ENCODE data around the gene DENND1A. TPM values are rescaled to one million over a fixed set of nuclear protein-coding genes. Genes with fewer than 3 reads are reported as not detected.

Gene DENND1A
- total RNA-seq, 1 donor from 2014 or later = 18.5 TPM

- DNase-seq (ENCODE audit: low spot score) = no peak
- Mint-ChIP-seq H3K9me3 (no peaks in the 10 kb centered on the region), H3K4me1 (ENCODE audit: low read depth) (no peaks in the 10 kb centered on the region), H3K27me3 (ENCODE audit: insufficient read depth) (peaks cover 26% of the 10 kb centered on the region), H3K4me3 (no peak overlapping the region), H3K36me3 (ENCODE audit: low read depth) (no peaks in the 10 kb centered on the region), H3K27ac (no peak overlapping the region)
- intact Hi-C loops (cut with micrococcal nuclease) = no loop called here
Measured at GRCh38 chr9:123372766-123373446, 557.0 kb downstream of the DENND1A start.

DNA sequence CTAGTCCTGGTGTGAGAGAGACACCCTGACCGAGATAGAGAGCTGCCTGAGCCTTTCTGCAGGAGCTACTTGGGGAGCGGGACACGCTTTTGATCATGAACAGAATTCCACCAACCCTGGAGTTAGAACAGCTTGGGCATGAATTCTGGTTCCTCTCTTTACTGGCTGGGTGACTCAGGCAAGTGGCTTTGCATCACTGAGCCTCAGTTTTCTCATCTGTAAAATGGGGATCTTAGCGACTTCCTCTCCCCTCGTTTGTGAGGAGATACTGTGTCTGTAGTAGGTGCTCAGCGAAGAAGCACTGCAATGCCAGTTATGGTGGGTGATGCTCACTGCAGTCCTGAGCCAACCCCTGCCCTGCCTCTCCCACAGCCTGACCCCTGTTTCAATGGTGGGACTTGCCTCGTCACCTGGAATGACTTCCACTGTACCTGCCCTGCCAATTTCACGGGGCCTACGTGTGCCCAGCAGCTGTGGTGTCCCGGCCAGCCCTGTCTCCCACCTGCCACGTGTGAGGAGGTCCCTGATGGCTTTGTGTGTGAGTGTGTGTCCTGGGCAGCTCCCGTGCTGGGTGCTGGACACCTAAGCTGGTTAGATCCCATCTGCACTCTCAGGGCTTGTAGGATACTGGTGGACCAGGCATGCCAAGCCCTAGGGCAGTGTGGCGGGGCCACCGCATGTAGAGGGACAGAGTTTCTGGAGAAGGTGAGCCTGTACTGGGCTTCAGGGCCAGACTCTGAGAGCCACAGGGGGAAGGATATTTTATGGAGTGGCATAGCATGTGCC, 557.9 kb downstream of the DENND1A start:
- Mint-ChIP-seq H3K27ac (no peak overlapping the region), H3K4me3 (no peak overlapping the region), H3K9me3 (no peaks in the 10 kb centered on the region), H3K27me3 (ENCODE audit: insufficient read depth) (peaks cover 26% of the 10 kb centered on the region), H3K4me1 (ENCODE audit: low read depth) (no peaks in the 10 kb centered on the region), H3K36me3 (ENCODE audit: low read depth) (no peaks in the 10 kb centered on the region)
- no peak for DNase-seq (ENCODE audit: low spot score)
- intact Hi-C loops (cut with micrococcal nuclease) = no loop called here

- peaks cover 23% of the 10 kb centered on the region for H3K27me3 Mint-ChIP-seq (ENCODE audit: insufficient read depth)
- no peak overlapping the region for H3K4me3 Mint-ChIP-seq
- no peaks in the 10 kb centered on the region for H3K4me1 Mint-ChIP-seq (ENCODE audit: low read depth)
- no peak overlapping the region for H3K27ac Mint-ChIP-seq
- no peaks in the 10 kb centered on the region for H3K36me3 Mint-ChIP-seq (ENCODE audit: low read depth)
- intact Hi-C loops (cut with micrococcal nuclease) = no loop called here
- H3K9me3 Mint-ChIP-seq = no peaks in the 10 kb centered on the region
- no peak for DNase-seq (ENCODE audit: low spot score)
Measured at GRCh38 chr9:123371228-123371584, 558.7 kb downstream of the DENND1A start.

DNA sequence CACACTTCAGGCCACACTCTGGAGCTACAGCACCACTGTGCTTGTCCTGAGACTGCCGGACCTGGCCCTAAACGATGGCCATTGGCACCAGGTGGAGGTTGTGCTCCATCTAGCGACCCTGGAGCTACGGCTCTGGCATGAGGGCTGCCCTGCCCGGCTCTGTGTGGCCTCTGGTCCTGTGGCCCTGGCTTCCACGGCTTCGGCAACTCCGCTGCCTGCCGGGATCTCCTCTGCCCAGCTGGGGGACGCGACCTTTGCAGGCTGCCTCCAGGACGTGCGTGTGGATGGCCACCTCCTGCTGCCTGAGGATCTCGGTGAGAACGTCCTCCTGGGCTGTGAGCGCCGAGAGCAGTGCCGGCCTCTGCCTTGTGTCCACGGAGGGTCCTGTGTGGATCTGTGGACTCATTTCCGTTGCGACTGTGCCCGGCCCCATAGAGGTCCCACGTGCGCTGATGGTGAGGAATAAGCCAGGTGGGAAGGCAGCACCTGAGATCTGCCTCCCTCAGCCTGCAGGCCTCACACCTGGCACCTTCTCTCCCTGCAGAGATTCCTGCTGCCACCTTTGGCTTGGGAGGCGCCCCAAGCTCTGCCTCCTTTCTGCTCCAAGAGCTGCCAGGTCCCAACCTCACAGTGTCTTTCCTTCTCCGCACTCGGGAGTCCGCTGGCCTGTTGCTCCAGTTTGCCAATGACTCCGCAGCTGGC, 559.2 kb downstream of the DENND1A start:
- Mint-ChIP-seq H3K9me3 (no peaks in the 10 kb centered on the region), H3K27me3 (ENCODE audit: insufficient read depth) (peaks cover 21% of the 10 kb centered on the region), H3K4me3 (no peak overlapping the region), H3K27ac (no peak overlapping the region), H3K36me3 (ENCODE audit: low read depth) (no peaks in the 10 kb centered on the region), H3K4me1 (ENCODE audit: low read depth) (no peaks in the 10 kb centered on the region)
- intact Hi-C loops (cut with micrococcal nuclease) = no loop called here
- DNase-seq (ENCODE audit: low spot score) = no peak

DNA sequence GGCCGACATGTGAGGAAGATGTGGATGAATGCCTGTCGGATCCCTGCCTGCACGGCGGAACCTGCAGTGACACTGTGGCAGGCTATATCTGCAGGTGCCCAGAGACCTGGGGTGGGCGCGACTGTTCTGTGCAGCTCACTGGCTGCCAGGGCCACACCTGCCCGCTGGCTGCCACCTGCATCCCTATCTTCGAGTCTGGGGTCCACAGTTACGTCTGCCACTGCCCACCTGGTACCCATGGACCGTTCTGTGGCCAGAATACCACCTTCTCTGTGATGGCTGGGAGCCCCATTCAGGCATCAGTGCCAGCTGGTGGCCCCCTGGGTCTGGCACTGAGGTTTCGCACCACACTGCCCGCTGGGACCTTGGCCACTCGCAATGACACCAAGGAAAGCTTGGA, 559.8 kb downstream of the DENND1A start:
- H3K36me3 Mint-ChIP-seq (ENCODE audit: low read depth) = no peaks in the 10 kb centered on the region
- peaks cover 19% of the 10 kb centered on the region for H3K27me3 Mint-ChIP-seq (ENCODE audit: insufficient read depth)
- no peaks in the 10 kb centered on the region for H3K9me3 Mint-ChIP-seq
- H3K27ac Mint-ChIP-seq = no peak overlapping the region
- DNase-seq (ENCODE audit: low spot score) = no peak
- H3K4me1 Mint-ChIP-seq (ENCODE audit: low read depth) = no peaks in the 10 kb centered on the region
- no peak overlapping the region for H3K4me3 Mint-ChIP-seq
- intact Hi-C loops (cut with micrococcal nuclease) = no loop called here

- H3K4me1 Mint-ChIP-seq (ENCODE audit: low read depth) = no peaks in the 10 kb centered on the region
- no peaks in the 10 kb centered on the region for H3K9me3 Mint-ChIP-seq
- DNase-seq (ENCODE audit: low spot score) = no peak
- H3K36me3 Mint-ChIP-seq (ENCODE audit: low read depth) = no peaks in the 10 kb centered on the region
- intact Hi-C loops (cut with micrococcal nuclease) = no loop called here
- peaks cover 16% of the 10 kb centered on the region for H3K27me3 Mint-ChIP-seq (ENCODE audit: insufficient read depth)
- H3K4me3 Mint-ChIP-seq = no peak overlapping the region
- H3K27ac Mint-ChIP-seq = no peak overlapping the region
Measured at GRCh38 chr9:123369296-123369695, 560.6 kb downstream of the DENND1A start.

- Mint-ChIP-seq H3K4me3 (no peak overlapping the region), H3K27ac (no peak overlapping the region), H3K9me3 (no peaks in the 10 kb centered on the region), H3K36me3 (ENCODE audit: low read depth) (no peaks in the 10 kb centered on the region), H3K27me3 (ENCODE audit: insufficient read depth) (peaks cover 13% of the 10 kb centered on the region), H3K4me1 (ENCODE audit: low read depth) (no peaks in the 10 kb centered on the region)
- intact Hi-C loops (cut with micrococcal nuclease) = no loop called here
- no peak for DNase-seq (ENCODE audit: low spot score)
Measured at GRCh38 chr9:123368536-123369153, 561.3 kb downstream of the DENND1A start.

DNA sequence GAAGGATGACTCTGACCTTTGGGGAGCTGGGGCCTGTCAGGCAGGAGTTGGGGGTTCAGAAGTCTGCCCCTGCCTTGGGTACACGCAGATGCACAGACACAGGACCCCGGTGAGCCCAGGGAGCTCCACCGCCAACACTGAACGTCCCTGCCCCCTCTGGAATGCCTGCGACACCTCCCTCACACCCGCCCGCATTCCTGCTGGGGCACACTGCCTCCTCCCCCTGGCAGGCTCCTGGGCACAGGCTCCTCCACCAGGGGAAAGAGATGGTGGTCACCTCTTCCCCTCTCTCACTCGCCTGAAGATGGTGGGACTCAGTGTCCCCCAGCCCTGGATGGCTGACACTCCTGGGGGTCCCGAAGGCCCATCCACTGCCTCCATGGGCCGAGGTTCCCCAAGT, 561.9 kb downstream of the DENND1A start:
- Mint-ChIP-seq H3K27me3 (ENCODE audit: insufficient read depth) (peaks cover 13% of the 10 kb centered on the region), H3K36me3 (ENCODE audit: low read depth) (no peaks in the 10 kb centered on the region), H3K9me3 (no peaks in the 10 kb centered on the region), H3K4me3 (no peak overlapping the region), H3K4me1 (ENCODE audit: low read depth) (no peaks in the 10 kb centered on the region), H3K27ac (no peak overlapping the region)
- intact Hi-C loops (cut with micrococcal nuclease) = no loop called here
- no peak for DNase-seq (ENCODE audit: low spot score)

GRCh38 chr9:123365881-123366528, 563.9 kb downstream of the DENND1A start:
- Mint-ChIP-seq H3K4me1 (ENCODE audit: low read depth) (no peaks in the 10 kb centered on the region), H3K36me3 (ENCODE audit: low read depth) (no peaks in the 10 kb centered on the region), H3K27me3 (ENCODE audit: insufficient read depth) (peaks cover 3% of the 10 kb centered on the region), H3K9me3 (no peaks in the 10 kb centered on the region), H3K27ac (no peak overlapping the region), H3K4me3 (no peak overlapping the region)
- intact Hi-C loops (cut with micrococcal nuclease) = no loop called here
- DNase-seq (ENCODE audit: low spot score) = no peak

- DNase-seq (ENCODE audit: low spot score) = no peak
- H3K27me3 Mint-ChIP-seq (ENCODE audit: insufficient read depth) = peaks cover 3% of the 10 kb centered on the region
- intact Hi-C loops (cut with micrococcal nuclease) = no loop called here
- H3K4me3 Mint-ChIP-seq = no peak overlapping the region
- H3K9me3 Mint-ChIP-seq = no peaks in the 10 kb centered on the region
- no peaks in the 10 kb centered on the region for H3K36me3 Mint-ChIP-seq (ENCODE audit: low read depth)
- no peak overlapping the region for H3K27ac Mint-ChIP-seq
- no peaks in the 10 kb centered on the region for H3K4me1 Mint-ChIP-seq (ENCODE audit: low read depth)
Measured at GRCh38 chr9:123365287-123365880, 564.5 kb downstream of the DENND1A start.

DNA sequence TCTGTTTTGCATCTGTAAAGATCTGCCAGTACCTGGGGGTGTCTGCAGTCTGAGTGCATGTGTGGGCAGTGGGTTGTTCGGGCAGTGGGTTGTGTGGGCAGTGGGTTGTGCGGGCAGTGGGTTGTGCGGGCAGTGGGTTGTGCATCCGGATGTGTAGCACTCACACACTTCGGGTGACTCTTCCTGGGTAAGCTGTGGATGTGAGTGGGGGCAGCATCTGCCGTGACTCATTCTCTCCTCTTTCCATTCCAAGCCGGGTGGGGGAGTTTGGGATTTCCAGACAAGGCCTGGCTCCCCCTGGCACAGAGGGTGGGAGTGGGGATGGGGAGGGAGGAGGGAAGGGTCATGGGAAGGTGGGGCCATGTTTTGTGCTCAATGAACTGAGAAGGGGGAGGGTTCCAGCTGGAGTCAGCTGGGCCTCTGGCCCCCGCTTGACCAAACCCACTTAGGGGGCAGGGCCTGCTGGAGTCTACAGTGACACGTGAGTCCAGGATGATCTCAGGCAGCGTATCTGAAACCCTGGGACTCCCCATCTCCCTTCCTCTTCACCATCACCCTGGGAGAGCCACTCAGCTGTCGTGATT, 565.6 kb downstream of the DENND1A start:
- H3K9me3 Mint-ChIP-seq = no peaks in the 10 kb centered on the region
- peaks cover 3% of the 10 kb centered on the region for H3K27me3 Mint-ChIP-seq (ENCODE audit: insufficient read depth)
- H3K36me3 Mint-ChIP-seq (ENCODE audit: low read depth) = no peaks in the 10 kb centered on the region
- no peak for DNase-seq (ENCODE audit: low spot score)
- H3K4me3 Mint-ChIP-seq = no peak overlapping the region
- intact Hi-C loops (cut with micrococcal nuclease) = no loop called here
- H3K4me1 Mint-ChIP-seq (ENCODE audit: low read depth) = peaks cover 6% of the 10 kb centered on the region
- no peak overlapping the region for H3K27ac Mint-ChIP-seq

- Mint-ChIP-seq H3K9me3 (no peaks in the 10 kb centered on the region), H3K27me3 (ENCODE audit: insufficient read depth) (peaks cover 3% of the 10 kb centered on the region), H3K36me3 (ENCODE audit: low read depth) (no peaks in the 10 kb centered on the region), H3K4me3 (no peak overlapping the region), H3K4me1 (ENCODE audit: low read depth) (peaks cover 16% of the 10 kb centered on the region), H3K27ac (no peak overlapping the region)
- DNase-seq (ENCODE audit: low spot score) = no peak
- intact Hi-C loops (cut with micrococcal nuclease) = no loop called here
Measured at GRCh38 chr9:123362856-123363255, 567.1 kb downstream of the DENND1A start.

Data from activated T-helper 1 cell treated with anti-CD3 and anti-CD28 coated beads, Interleukin-12 subunit alpha, Interleukin-12 subunit beta, Interleukin-2, Interleukin-4 antibody, amounts not matched to agents 30 ng/mL and 10 ng/mL and 1 ng/mL, durations not matched to agents 14 hours and 24 hours and 36 hours (primary cell).